Stimulated activated CD8-positive, alpha-beta memory T cell treated with anti-CD3 and anti-CD28 coated beads, Interleukin-4, amount 100 ng/mL, for 24 hours (primary cell): ENCODE measurements around the gene PDGFD.
"Not testable (repeated sequence)": the region's sequence is repeated elsewhere in the genome, so short reads cannot be mapped to it uniquely, and the experiment has no call there.

ENCODE experiments used
- DNase-seq: peaks from one replicate; pipeline ENCODE4 v3.0.0-alpha.2; 2020; ENCODE audit warnings: low read depth

The PDGFD gene

DNA sequence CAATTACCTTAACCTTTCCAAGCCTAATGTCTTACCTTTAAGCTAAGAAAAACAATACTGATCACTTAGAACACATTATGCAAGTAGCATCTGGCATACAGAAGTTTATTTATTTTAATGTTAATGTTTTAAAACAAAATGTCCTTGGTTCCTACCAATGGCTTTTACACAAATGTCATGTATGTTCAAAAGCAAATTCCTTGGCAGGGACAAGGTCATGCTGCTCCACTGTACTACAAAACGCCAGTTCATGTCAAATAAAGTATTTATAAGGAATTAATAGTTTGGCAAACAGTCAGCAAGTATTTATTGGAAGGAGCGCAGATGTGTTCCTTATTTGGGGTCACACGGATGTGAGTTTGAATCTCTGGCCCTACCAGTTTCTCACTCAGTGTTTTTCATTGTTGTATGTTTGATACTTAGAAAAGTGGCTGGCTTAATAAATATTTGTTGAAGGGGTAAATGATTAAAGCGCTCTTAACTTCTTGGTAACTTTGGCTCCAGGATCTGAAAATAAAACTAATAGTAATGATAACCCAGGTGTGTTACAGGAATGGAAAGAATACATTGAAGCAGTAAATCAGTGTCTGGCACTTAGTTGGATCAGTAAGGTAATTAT is 108.9 kb downstream of the PDGFD start:
- no peak for DNase-seq

DNA sequence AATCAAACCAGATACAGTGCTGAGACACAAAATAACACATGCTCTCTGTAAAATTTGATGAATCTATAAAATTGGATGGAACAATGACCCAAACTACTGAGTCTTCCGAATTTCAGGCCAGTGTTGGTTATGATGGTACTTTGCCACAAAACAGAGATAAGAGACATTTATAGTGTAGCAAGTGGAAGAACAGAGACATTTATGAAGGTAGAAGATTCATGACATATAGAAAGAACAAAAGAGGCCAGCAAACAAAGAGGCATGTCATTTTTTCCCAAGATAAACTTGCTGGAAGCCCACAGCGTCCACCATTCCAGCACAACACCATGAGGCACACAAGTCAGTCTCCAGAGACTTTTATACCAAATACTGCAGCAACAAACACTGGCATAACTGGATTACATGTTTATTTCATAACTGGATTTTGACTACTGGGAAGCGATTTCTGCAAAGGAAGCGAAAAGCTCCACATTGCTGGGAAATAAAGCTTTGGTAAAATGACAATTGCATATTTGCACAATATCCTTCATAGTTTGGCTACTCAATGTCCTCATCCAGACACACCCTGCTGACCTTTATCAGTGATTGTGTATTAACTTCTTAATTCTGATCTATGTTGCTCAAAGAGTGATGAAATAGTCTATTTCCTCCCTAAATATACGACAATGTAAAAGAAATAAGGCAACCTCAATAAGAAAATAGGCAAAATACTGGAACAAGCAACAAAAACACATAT is 110.0 kb downstream of the PDGFD start:
- no peak for DNase-seq

- DNase-seq = no peak
These were observed 112.2 kb downstream of the PDGFD start for GRCh38 chr11:104051778-104052177.

DNA sequence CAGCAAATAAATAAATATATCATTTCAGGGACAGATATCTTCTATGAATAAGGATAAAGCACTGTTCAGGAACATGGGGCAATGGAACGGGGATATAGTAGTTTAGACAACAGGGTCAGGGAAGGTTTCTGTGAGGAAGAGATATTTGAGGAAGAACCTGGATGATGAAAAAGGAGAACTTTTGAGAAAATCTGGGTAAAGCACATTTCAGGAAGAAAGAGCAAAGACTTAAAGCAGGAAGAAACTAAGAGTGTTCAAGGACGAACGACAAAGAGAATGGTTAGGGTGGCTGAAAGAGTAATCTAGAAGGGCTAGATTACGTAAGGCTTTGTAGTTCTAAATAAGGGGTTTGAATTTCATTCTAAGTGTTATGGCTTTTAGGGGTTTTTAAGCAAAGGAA is 114.8 kb downstream of the PDGFD start:
- DNase-seq = no peak

DNA sequence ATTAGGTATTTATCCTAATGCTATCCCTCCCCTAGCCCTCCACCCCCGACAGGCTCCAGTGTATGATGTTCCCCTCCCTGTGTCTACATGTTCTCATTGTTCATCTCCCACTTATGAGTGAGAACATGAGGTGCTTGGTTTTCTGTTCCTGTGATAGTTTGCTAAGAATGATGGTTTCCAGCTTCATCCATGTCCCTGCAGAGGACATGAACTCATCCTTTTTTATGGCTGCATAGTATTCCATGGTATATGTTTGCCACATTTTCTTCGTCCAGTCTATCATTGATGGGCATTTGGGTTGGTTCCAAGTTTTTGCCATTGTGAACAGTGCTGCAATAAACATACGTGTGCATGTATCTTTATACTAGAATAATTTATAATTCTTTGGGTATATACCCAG is 117.1 kb downstream of the PDGFD start:
- not testable (repeated sequence) for DNase-seq

DNA sequence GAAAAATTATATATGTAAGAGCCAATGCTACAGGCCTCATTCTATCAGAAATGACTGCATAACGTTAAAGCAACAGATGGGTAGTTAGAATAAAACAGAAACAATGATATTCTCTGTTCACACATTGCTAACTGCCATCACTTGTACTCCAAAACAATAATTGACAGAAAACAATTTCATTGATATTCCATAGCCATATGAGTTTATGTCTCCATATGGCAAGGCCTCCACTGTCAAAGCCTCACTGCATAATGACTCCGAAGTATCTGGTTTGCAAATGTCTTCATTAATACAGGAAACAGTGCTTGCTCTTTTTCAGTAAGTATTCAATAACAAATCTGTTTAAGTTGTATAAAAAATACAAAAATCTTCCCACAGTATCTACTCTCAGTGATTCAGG is 117.6 kb downstream of the PDGFD start:
- no peak for DNase-seq

- no peak for DNase-seq
These were observed 120.2 kb downstream of the PDGFD start for GRCh38 chr11:104043678-104044239.

DNA sequence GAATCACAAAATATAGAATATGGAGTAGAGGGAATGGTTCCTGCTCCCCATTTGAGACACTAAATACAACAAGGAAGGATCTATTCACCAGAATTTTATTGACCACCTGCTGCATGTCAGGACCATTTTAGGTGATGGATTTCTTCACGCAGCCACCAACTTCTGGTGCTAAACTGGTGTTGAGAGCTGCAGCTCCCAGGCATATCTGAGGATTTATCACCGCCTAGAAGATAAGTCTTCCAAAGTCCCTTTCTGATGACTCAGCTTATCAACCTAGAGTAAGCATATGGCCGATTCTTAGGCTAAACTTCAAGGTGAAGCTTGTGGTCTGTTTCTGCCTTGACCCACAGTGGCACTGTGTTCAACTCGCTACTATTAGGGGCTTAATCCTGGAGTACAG is 120.8 kb downstream of the PDGFD start:
- no peak for DNase-seq

GRCh38 chr11:104041792-104042191 is 122.2 kb downstream of the PDGFD start:
- no peak for DNase-seq

- no peak for DNase-seq
These were observed 127.0 kb downstream of the PDGFD start for GRCh38 chr11:104036995-104037394.

DNA sequence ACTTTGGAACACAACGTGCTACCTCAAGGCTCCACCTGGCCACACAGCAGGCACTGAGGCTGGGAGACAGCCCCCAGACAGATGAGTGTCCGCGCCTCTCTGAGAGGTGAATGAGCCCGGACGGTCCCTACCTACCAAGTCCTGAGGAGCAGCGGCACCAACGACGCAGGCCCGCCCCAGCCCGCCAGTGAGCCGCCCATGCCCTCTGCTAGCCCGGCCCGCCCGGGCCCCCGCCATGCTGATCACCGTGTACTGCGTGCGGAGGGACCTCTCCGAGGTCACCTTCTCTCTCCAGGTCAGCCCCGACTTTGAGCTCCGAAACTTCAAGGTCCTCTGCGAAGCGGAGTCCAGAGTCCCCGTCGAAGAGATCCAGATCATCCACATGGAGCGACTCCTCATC is 127.4 kb downstream of the PDGFD start, which contains the start of gene DDI1:
TSS of gene DDI1 (plus strand) at position 53 of the 400 bp plus-strand sequence. CDS start at position 236, 183 bp downstream.
- DNase-seq = no peak

- no peak for DNase-seq
These were observed 130.4 kb downstream of the PDGFD start for GRCh38 chr11:104033561-104033960.

DNA sequence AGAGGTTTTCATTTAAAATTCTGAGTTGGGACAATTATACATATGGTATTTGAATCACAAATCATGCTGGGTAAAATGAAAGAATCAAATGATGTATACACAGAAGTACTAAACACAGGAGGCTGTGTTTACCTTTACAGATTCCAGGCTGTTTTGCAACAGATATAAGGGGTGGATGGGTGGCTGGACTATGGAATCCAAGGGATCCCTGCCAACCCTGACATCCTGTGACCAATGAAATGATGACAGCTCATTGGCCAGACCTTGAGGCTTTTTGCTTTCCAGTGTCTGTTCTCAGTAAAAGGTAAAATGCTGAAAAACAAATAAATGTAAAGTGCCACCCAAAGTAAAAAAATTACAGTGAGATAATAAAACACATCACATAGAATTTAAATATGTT is 130.8 kb downstream of the PDGFD start:
- no peak for DNase-seq

- no peak for DNase-seq
These were observed 135.3 kb downstream of the PDGFD start for GRCh38 chr11:104028476-104029263.

DNA sequence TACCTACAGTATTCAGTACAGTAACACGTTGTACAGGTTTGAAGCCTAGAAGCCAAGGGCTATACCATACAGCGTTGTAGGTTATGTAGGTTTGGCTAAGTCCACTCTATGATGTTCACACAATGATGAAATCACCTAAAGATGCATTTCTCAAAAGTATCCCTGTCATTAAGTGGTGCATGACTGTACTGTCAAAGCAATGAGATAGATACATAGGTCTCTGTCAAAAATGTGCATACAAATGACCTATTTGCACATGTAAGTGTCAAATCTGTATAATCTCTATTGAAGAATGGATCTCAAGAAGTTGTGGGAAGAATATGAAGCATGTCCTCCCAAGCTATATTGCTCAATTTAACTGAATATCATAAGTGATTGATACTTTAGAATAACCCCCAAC is 139.4 kb downstream of the PDGFD start:
- no peak for DNase-seq

DNA sequence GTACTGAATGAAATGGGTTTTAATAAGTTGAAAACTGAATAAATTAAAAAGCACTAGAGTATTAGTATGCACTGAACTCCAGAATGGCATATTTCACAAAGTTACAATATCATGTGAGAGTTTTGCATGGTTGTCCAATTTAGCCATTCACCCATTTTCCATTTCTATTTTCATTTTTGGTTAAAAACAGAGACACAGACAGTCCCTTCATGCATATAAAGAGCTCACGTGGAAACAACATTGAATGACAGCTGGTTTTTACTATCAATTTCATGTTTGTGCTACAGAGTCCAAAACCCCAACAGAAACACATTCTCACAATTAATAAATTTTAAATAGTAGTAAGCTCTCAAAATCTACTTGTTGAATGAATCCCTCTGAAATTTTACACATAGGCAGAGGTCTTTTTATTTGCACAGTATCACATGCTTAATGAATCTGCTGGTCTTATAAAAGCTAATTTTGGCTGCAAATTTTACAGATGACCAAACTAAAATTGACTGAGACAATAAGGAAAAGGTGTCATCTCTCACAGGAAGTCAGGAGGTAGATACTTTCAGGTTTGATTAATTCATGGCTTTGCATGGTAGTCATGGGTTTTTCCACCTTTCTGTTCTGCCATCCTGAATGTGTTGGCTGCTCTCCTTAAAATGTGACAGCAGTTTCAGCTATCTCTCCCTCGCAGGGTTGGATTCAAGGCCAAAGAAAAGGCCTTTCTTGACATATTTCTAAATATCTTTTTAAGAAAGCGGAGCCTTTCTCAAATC is 148.1 kb downstream of the PDGFD start:
- DNase-seq = no peak

DNA sequence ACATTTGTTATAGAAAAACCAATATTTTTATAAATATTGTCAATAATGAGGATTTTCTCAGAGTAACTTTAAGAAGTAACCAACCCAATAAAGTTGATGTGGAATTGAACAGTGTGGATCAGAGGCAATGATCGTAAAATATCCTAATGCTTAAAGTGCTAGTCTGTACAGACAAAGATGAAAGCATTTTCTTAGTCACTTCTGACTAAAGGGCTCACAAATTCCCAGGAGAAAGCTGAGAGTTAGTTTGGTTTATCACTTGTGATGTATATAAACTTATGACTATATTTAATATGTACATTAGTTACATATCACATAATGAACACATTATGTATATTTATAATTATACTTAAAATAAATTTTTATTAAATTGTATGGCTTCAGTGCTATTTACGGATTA is 152.9 kb downstream of the PDGFD start:
- no peak for DNase-seq

DNA sequence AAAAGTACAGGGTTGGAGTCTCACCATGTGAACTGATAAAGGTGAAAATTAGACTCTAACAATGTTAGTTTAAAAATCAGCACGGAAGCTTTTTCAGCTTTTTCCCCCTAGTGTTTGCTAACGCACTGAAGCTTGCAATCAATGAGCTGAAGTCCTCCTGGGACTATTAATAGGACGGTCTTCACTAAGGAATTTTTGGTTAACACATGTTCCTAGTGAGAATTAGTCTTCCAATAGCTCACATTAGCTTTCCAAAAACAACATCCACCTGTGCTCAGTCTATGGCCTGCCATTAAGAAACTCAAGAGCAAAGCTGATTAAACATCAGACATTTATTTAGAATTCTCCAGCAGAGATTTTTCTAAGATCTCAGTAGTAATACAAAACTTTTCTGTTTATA is 154.2 kb downstream of the PDGFD start:
- no peak for DNase-seq

DNA sequence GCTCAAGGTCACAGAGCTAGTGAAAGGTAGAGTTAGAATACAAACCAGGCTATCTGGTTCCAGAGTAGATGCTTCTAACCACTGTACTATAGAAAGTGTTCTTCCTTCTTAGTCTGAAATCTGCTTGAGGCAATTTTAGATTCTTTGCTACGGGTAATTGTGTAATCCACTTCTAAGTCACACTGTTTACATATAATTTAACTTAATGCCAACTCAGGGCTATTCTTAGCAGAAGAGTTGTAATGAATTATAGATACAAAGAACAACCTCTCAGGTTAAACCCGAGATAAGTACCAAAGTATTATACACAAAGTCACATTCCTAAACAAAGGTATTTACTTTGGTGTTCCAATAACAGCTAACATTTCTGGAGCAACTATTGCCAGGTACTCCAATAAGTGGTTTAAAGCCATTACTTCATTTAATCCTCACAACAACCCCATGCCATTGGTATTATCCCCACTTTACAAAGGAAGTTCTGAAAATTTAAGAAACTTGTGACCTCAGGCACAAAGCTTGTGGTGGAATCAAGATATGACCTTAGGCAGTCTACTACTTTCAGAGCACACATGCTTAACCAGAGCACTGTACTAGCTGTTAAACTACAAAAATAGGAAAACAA is 158.6 kb downstream of the PDGFD start:
- no peak for DNase-seq

DNA sequence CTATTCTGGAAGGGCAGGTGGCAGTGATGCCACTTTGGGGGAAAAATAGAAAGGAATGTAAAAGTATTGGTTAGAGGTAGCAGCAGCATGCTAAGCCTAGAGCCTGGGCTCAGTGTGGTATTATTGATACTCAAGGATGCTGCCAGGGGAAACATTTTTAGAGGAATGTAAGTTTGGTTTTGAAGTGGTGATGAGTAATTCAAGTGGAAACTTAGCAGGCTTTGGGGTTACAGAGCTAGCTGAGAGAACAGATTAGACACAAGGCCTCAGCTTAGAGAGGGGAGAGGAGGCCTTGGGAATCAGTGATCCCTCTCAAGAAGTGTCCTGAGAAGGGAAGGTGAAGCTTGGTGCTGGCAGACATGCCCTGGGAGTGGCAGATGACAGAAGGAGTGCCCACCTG is 160.5 kb downstream of the PDGFD start:
- DNase-seq = no peak

GRCh38 chr11:104001561-104002056 is 162.3 kb downstream of the PDGFD start:
- no peak for DNase-seq
